Upper lobe of left lung (tissue), 6 donors: Measurements from ENCODE around the gene DDX10. TPM values are rescaled to one million over a fixed set of nuclear protein-coding genes. Genes with fewer than 3 reads are reported as not detected.

Source experiments
- ATAC-seq, 2 donors: fragments of 200-7000 bp; cut with Tn5 transposase; one replicate each; pipeline ENCODE4 v1.9.1; 2022; ENCODE audit warnings: mild to moderate bottlenecking in 2 of 2, moderate library complexity in 2 of 2; ENCODE audit not compliant: low FRiP score in 2 of 2
- DNase-seq, 2 donors: peaks; one replicate each; pipeline ENCODE4 v3.0.0-alpha.2; 2019 to 2020
- H3K27ac ChIP-seq, 4 donors: fragments of 200-600 bp; sonication (generic); one replicate each; pipeline ENCODE4 v1.5.1; 2016 to 2019
- H3K27me3 ChIP-seq, 4 donors: fragments of 200-600 bp; sonication (generic); one replicate each; pipeline ENCODE4 v1.5.1; 2017 to 2019
- H3K36me3 ChIP-seq, 4 donors: fragments of 200-600 bp; sonication (generic); one replicate each; pipeline ENCODE4 v1.5.1; 2016 to 2019
- H3K4me1 ChIP-seq, 4 donors: fragments of 200-600 bp; sonication (generic); one replicate each; pipeline ENCODE4 v1.5.1; 2018 to 2019
- H3K4me3 ChIP-seq, 4 donors: fragments of 200-600 bp; sonication (generic); one replicate each; pipeline ENCODE4 v1.5.1; 2017 to 2019; ENCODE audit warnings: mild to moderate bottlenecking in 2 of 4, moderate library complexity in 1 of 4
- H3K9me3 ChIP-seq, 4 donors: fragments of 200-600 bp; sonication (generic); one replicate each; pipeline ENCODE4 v1.5.1; 2018 to 2019
- CTCF ChIP-seq, 6 experiments: fragments of 450-650 bp in 4 of 6; fragments of 200-600 bp in 2 of 6; sonication (generic) in 2 of 6; IDR thresholded peaks; one replicate each; pipeline ENCODE4 v1.5.1; 2016 to 2019; ENCODE audit warnings: antibody characterized with exemption in 6 of 6
- EP300 ChIP-seq, 4 donors: sonication (generic); formaldehyde crosslinking; IDR thresholded peaks; one replicate each; pipeline ENCODE4 v1.5.1; 2017; ENCODE audit warnings: antibody characterized with exemption in 4 of 4, control low read depth in 2 of 4
- POLR2A ChIP-seq, 4 donors: fragments of 450-650 bp; IDR thresholded peaks; one replicate each; pipeline ENCODE4 v1.5.1; 2016 to 2017; ENCODE audit warnings: antibody characterized with exemption in 4 of 4, mild to moderate bottlenecking in 2 of 4
- POLR2AphosphoS5 ChIP-seq, 2 donors: sonication (generic); formaldehyde crosslinking; IDR thresholded peaks; one replicate each; pipeline ENCODE4 v1.5.1; 2017; ENCODE audit warnings: antibody characterized with exemption in 2 of 2
- WGBS, 2 donors: methylation state at CpG; one replicate each; pipeline ENCODE4 v1.1.5; 2017 to 2018; 5-methylcytosine and 5-hydroxymethylcytosine counted together
- total RNA-seq, 6 donors: library from RNA; depleted of rRNA in 4 of 6; stranded (reverse); fragments of >200 nt in 4 of 6; gene quantifications; one replicate each; pipeline versions ENCODE4 v1.1.0 to v1.2.1, GENCODE V29; 2016 to 2021
- donor health status: DM: no; HTN: no; CAD: no; lungs with moderate emphysema.
- donor health status: DM: no; HTN: yes; CAD: no; lungs with severe emphysema.

Gene DDX10
- total RNA-seq, 6 donors from 2014 or later, result 9.0 to 25.2 (median 17.4) TPM

- H3K4me1 ChIP-seq, result no peaks in the 10 kb centered on the region
- ATAC-seq (no peak), DNase-seq (no peak)
- no peaks in the 10 kb centered on the region for H3K27me3 ChIP-seq
- H3K4me3 ChIP-seq, result no peak overlapping the region
- H3K27ac ChIP-seq, result no peak overlapping the region
- peaks cover 8 to 67% (median 18%) of the 10 kb centered on the region in 4 donors for H3K36me3 ChIP-seq
- peaks cover 4 to 13% (median 11%) of the 10 kb centered on the region in 4 donors for H3K9me3 ChIP-seq
- TF ChIP-seq POLR2A (IDR thresholded peaks at IDR 0.05) (no peak), EP300 (IDR thresholded peaks at IDR 0.05) (no peak), CTCF (IDR thresholded peaks at IDR 0.05) (no peak), POLR2AphosphoS5 (IDR thresholded peaks at IDR 0.05) (no peak)
These were observed 43.3 kb downstream of the DDX10 start for GRCh38 chr11:108708173-108708572.

GRCh38 chr11:108709741-108710140 lies 44.9 kb downstream of the DDX10 start:
- H3K4me1 ChIP-seq, result no peaks in the 10 kb centered on the region
- ATAC-seq (no peak), DNase-seq (no peak)
- peaks cover 8 to 56% (median 18%) of the 10 kb centered on the region in 4 donors for H3K36me3 ChIP-seq
- H3K4me3 ChIP-seq, result no peak overlapping the region
- no peaks in the 10 kb centered on the region for H3K27me3 ChIP-seq
- no peak overlapping the region for H3K27ac ChIP-seq
- peaks cover 4 to 13% (median 11%) of the 10 kb centered on the region in 4 donors for H3K9me3 ChIP-seq
- TF ChIP-seq POLR2A (IDR thresholded peaks at IDR 0.05) (no peak), POLR2AphosphoS5 (IDR thresholded peaks at IDR 0.05) (no peak), EP300 (IDR thresholded peaks at IDR 0.05) (no peak), CTCF (IDR thresholded peaks at IDR 0.05) (no peak)

GRCh38 chr11:108713076-108713790 lies 48.4 kb downstream of the DDX10 start:
- TF ChIP-seq CTCF (IDR thresholded peaks at IDR 0.05) (no peak), POLR2AphosphoS5 (IDR thresholded peaks at IDR 0.05) (no peak), EP300 (IDR thresholded peaks at IDR 0.05) (no peak), POLR2A (IDR thresholded peaks at IDR 0.05) (no peak)
- Histone ChIP-seq H3K9me3 (peaks cover 4 to 9% (median 6%) of the 10 kb centered on the region in 4 donors), H3K36me3 (peaks cover 0 to 36% (median 6%) of the 10 kb centered on the region in 4 donors), H3K27me3 (no peaks in the 10 kb centered on the region), H3K4me1 (no peaks in the 10 kb centered on the region), H3K27ac (no peak overlapping the region), H3K4me3 (no peak overlapping the region)
- no peak for ATAC-seq
- 94 to 98% methylated on average over 4 of the region's 4 CpGs for WGBS, 2 donors
- DNase-seq, result no peak

GRCh38 chr11:108715239-108715638 lies 50.4 kb downstream of the DDX10 start:
- Histone ChIP-seq H3K9me3 (peaks cover 0 to 3% (median 0%) of the 10 kb centered on the region in 4 donors), H3K27ac (no peak overlapping the region), H3K27me3 (no peaks in the 10 kb centered on the region), H3K4me1 (no peaks in the 10 kb centered on the region), H3K36me3 (peaks cover 0 to 30% (median 4%) of the 10 kb centered on the region in 4 donors), H3K4me3 (no peak overlapping the region)
- DNase-seq (no peak), ATAC-seq (no peak)
- TF ChIP-seq CTCF (IDR thresholded peaks at IDR 0.05), result no peak
- TF ChIP-seq EP300 (IDR thresholded peaks at IDR 0.05), result no peak
- no peak for TF ChIP-seq POLR2A (IDR thresholded peaks at IDR 0.05)
- TF ChIP-seq POLR2AphosphoS5 (IDR thresholded peaks at IDR 0.05), result no peak
- WGBS, 2 donors, result 88 to 93% methylated on average over 2 of the region's 2 CpGs

- DNase-seq (no peak), ATAC-seq (no peak)
- Histone ChIP-seq H3K27ac (no peak overlapping the region), H3K4me1 (no peaks in the 10 kb centered on the region), H3K4me3 (no peak overlapping the region), H3K9me3 (no peaks in the 10 kb centered on the region), H3K36me3 (peaks cover 0 to 30% (median 2%) of the 10 kb centered on the region in 4 donors), H3K27me3 (no peaks in the 10 kb centered on the region)
- 81 to 82% methylated on average over 2 of the region's 2 CpGs for WGBS, 2 donors
- TF ChIP-seq POLR2A (IDR thresholded peaks at IDR 0.05) (no peak), EP300 (IDR thresholded peaks at IDR 0.05) (no peak), CTCF (IDR thresholded peaks at IDR 0.05) (no peak), POLR2AphosphoS5 (IDR thresholded peaks at IDR 0.05) (no peak)
These were observed 53.6 kb downstream of the DDX10 start for GRCh38 chr11:108718466-108718865.
